ENCODE data around the gene SLC12A8.

Gene SLC12A8

DNA sequence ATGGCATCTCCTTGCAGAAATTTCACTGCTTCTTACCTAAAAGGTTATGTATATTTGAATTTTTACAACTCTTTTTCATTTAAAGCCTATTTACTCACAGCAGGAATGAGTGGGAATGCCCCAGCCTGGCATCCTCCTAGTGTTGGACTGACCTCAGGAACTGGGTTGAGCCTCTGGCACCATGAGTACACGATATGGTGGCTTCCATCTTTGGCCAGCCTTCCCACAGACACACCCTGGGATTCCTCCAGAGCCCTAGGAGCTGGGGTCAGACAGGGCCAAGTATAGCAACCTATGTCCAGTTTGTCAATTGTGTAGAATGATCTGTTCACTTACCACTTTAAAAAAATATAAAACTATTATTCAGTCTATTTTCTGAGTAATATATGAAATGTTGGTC, 99.6 kb downstream of the SLC12A8 start:
- no peak overlapping the region for H3K27ac ChIP-seq
- TF ChIP-seq CTCF (conservative IDR thresholded peaks at IDR 0.05) (no peak), ZFX (IDR thresholded peaks at IDR 0.05) (no peak)

- H3K27ac ChIP-seq: no peak overlapping the region
- TF ChIP-seq CTCF (conservative IDR thresholded peaks at IDR 0.05): no peak
- TF ChIP-seq ZFX (IDR thresholded peaks at IDR 0.05): no peak
These were observed 101.6 kb downstream of the SLC12A8 start for GRCh38 chr3:125110876-125111480.

DNA sequence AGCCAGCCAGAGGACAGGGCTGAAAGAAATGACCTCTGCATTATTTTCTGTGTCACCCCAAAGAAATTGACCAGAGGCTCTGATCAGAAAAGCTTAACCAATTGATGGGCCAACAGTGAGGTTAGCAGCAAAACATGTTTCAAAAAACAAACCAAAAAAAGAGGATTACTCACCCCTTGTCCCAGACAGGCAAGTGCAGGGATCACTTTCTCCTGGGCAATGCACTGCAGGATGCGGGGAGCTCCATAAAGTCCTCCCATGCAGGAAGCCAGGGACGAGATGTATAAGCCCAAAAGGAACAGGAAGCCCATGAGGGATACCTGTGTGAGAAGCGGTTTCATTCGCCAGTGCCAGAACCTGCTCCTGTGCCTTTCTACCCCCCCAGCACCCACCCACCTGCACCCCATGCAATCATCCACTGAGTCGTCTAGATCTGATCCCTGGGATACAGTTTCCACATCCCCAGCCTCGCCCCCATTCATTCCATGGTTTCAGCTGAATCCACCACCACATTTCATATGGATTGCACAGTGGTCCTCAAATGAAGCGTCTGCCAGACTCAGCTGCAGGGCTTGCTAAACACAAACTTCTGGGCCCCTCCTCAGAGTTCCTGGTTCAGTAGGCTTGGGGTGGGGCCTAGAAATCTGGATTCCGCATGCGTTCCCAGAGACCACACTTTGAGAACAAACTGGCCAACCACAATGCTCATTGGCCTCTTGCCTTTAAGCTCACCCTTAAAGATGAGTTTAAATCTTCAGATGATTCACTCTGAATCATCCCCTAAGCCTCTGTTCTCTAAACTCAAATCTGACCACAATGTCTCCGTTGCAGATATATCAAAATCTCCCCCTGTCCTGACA, 102.3 kb downstream of the SLC12A8 start:
- no peak overlapping the region for H3K27ac ChIP-seq
- TF ChIP-seq CTCF (conservative IDR thresholded peaks at IDR 0.05) (no peak), ZFX (IDR thresholded peaks at IDR 0.05) (no peak)

- no peak overlapping the region for H3K27ac ChIP-seq
- TF ChIP-seq ZFX (IDR thresholded peaks at IDR 0.05) (no peak), CTCF (conservative IDR thresholded peaks at IDR 0.05) (no peak)
These were observed 103.0 kb downstream of the SLC12A8 start for GRCh38 chr3:125109536-125109925.

DNA sequence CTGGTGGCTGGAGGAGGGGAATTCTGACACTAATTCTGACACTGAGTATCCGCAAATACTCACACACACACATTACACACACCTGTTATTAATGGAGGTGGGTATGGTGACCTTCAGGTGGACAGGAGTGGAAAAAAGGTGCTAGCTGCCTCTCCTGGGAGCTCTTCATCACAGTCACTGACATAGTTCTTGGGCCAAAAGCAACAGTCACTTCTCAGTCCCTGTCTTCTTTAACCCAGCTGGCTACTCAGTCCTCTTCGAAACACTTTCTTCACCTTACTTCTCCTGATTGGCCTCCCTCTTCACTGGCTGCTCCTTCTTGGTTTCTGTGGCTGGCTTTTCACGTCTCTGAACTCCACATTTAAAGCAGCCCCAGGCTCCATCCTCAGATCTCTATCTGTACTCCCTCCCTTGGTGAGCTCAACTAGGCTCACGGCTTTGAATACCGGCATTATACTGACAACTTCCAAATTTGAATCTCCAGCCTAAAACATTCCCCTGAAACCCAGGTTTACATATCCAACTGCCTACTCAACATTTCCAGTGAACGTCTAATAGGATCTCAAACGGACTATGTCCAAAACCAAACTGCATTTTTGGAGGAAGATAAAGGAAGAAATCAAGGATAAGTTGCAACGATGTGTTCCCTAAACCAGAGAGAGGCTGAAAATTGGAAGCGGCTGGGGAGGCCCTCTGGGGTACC, 103.6 kb downstream of the SLC12A8 start:
- no peak for TF ChIP-seq CTCF (conservative IDR thresholded peaks at IDR 0.05)
- no peak for TF ChIP-seq ZFX (IDR thresholded peaks at IDR 0.05)
- no peak overlapping the region for H3K27ac ChIP-seq

DNA sequence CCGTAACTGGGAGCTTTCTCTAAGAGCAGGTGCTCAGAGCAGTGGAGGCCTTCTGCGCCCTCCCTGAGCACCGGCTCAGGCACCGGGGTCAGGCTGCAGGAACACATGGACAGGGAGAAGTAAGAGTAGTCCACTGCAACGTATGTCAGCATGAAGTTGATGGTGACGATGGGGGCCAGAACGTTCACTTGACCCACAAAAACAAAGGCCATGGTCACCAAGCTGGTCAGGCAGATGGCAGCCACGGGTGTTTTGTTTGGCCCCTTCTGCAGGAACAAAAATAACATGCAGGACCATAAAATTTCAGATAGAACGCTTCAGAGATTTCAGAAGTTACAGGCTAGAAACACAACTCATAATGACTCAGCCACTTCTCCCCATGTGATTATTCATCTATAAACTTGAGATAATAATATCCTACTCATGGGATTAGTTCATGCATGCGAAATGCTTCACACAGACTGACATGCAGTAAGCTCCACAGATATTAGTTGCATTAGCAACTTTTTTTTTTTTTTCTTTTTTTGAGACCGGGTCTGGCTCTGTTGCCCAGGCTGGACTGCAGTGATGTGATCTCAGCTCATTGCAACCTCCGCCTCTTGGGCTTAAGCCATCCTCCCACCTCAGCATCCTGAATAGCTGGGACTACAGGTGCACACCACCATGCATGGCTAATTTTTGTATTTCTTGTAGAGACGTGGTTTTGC, 104.5 kb downstream of the SLC12A8 start:
- H3K27ac ChIP-seq: no peak overlapping the region

More for the DNA sequence above, 104.5 kb downstream of the SLC12A8 start:
- TF ChIP-seq CTCF (conservative IDR thresholded peaks at IDR 0.05) (no peak), ZFX (IDR thresholded peaks at IDR 0.05) (no peak)

All from C4-2B (cell line).